ENCODE measurements around the gene TFPT. TPM values are rescaled to one million over a fixed set of nuclear protein-coding genes. Genes with fewer than 3 reads are reported as not detected.

The TFPT gene
- total and polyA plus RNA-seq, 7 donors, result 18.2 to 28.6 (median 22.4) TPM

GRCh38 chr19:54141356-54141755, 25.9 kb upstream of the TFPT start:
- no peak for DNase-seq
- Histone ChIP-seq H3K9me3 (no peaks in the 10 kb centered on the region), H3K27ac (no peak overlapping the region), H3K36me3 (peaks cover 36 to 49% (median 38%) of the 10 kb centered on the region in 4 donors), H3K27me3 (no peaks in the 10 kb centered on the region), H3K4me1 (peaks cover 0 to 43% (median 37%) of the 10 kb centered on the region in 4 donors), H3K4me3 (no peak overlapping the region)
- no peak for TF ChIP-seq POLR2AphosphoS5 (IDR thresholded peaks at IDR 0.05)
- TF ChIP-seq EP300 (IDR thresholded peaks at IDR 0.05), result no peak
- no peak for TF ChIP-seq POLR2A (IDR thresholded peaks at IDR 0.05)
- no peak for TF ChIP-seq CTCF (IDR thresholded peaks at IDR 0.05)
- intact Hi-C loops (cut with DNase I), result no loop called here
- WGBS, 2 donors, result 83 to 93% methylated on average over 3 of the region's 3 CpGs

- DNase-seq, result no peak
- intact Hi-C loops (cut with DNase I), result loop anchor here (2.0 kb wide), 1 partner anchor 20 kb away; the partner anchor contains the start of gene LENG1
- H3K4me3 ChIP-seq, result peak overlapping the region; percentile 99 to 100 (median 100)
- 25 to 35% methylated on average over 31 of the region's 31 CpGs for WGBS, 2 donors
- H3K27me3 ChIP-seq, result no peaks in the 10 kb centered on the region
- H3K4me1 ChIP-seq, result peaks cover 0 to 51% (median 44%) of the 10 kb centered on the region in 4 donors
- TF ChIP-seq CTCF (IDR thresholded peaks at IDR 0.05), result no peak
- TF ChIP-seq POLR2AphosphoS5 (IDR thresholded peaks at IDR 0.05), result no peak
- no peak for TF ChIP-seq POLR2A (IDR thresholded peaks at IDR 0.05)
- no peak for TF ChIP-seq EP300 (IDR thresholded peaks at IDR 0.05)
- no peaks in the 10 kb centered on the region for H3K9me3 ChIP-seq
- H3K36me3 ChIP-seq, result peaks cover 11 to 22% (median 12%) of the 10 kb centered on the region in 4 donors
- peak overlapping the region; percentile 96 to 99 (median 96) for H3K27ac ChIP-seq
Observed at GRCh38 chr19:54138489-54139256, 23.2 kb upstream of the TFPT start.

GRCh38 chr19:54137699-54138488, 22.4 kb upstream of the TFPT start, which contains the start of gene CNOT3:
CNOT3 (plus strand) TSS chr19:54137762; CDS start chr19:54142979, 5,217 bp downstream.
- Histone ChIP-seq H3K4me3 (peak within 1 kb of the TSS; percentile 99 to 100 (median 100)), H3K27ac (peak within 1 kb of the TSS; percentile 96 to 99 (median 96)), H3K36me3 (peaks cover 3 to 18% (median 4%) of the 10 kb centered on the region in 4 donors), H3K9me3 (no peaks in the 10 kb centered on the region), H3K27me3 (no peaks in the 10 kb centered on the region), H3K4me1 (peaks cover 0 to 51% (median 44%) of the 10 kb centered on the region in 4 donors)
- intact Hi-C loops (cut with DNase I), result loop anchor here (2.0 kb wide), 2 partner anchors 21 to 23 kb away; partner anchors contain the start of genes LENG1, PRPF31 and TFPT
- WGBS, 2 donors, result 0 to 1% methylated on average over 103 of the region's 103 CpGs
- TF ChIP-seq POLR2A (IDR thresholded peaks at IDR 0.05) (peak; percentile 75 to 83), CTCF (IDR thresholded peaks at IDR 0.05) (no peak), POLR2AphosphoS5 (IDR thresholded peaks at IDR 0.05) (peak; percentile 79 to 97 (median 94))
- no peak for DNase-seq

- Histone ChIP-seq H3K9me3 (no peaks in the 10 kb centered on the region), H3K27ac (peak overlapping the region; percentile 96 to 99 (median 96)), H3K27me3 (no peaks in the 10 kb centered on the region), H3K4me1 (peaks cover 0 to 51% (median 44%) of the 10 kb centered on the region in 4 donors), H3K36me3 (peaks cover 0 to 18% (median 0%) of the 10 kb centered on the region in 4 donors), H3K4me3 (peak overlapping the region; percentile 99 to 100 (median 100))
- 1% methylated on average over 46 of the region's 46 CpGs for WGBS, 2 donors
- TF ChIP-seq EP300 (IDR thresholded peaks at IDR 0.05) (no peak), POLR2A (IDR thresholded peaks at IDR 0.05) (peak in 1 of 2 donors; percentile 38), POLR2AphosphoS5 (IDR thresholded peaks at IDR 0.05) (peak; percentile 7 to 66 (median 32))
- peak; percentile 100 for DNase-seq
- intact Hi-C loops (cut with DNase I), result loop anchor here (2.0 kb wide), 1 partner anchor 22 kb away; the partner anchor contains the start of genes PRPF31 and TFPT
Observed at GRCh38 chr19:54136864-54137698, 21.6 kb upstream of the TFPT start.

Measured in sigmoid colon (tissue), 7 donors.